Prostate gland (tissue), 2 donors: ENCODE data around the gene SMARCD1. TPM values are rescaled to one million over a fixed set of nuclear protein-coding genes. Genes with fewer than 3 reads are reported as not detected.

Experiments used
- DNase-seq: peaks from one replicate; pipeline ENCODE4 v3.0.0-alpha.2; 2019; ENCODE audit warnings: low spot score
- H3K27ac ChIP-seq, 2 donors: fragments of 200-600 bp; sonication (generic); 2 replicates each; pipeline ENCODE4 v1.5.1; 2017 to 2019
- H3K27me3 ChIP-seq: fragments of 200-600 bp; sonication (generic); replicated peaks from 2 replicates; pipeline ENCODE4 v1.5.1; 2019; ENCODE audit not compliant: insufficient read depth
- H3K36me3 ChIP-seq, 2 donors: fragments of 200-600 bp; sonication (generic); 1 replicate in 1 of 2; 2 replicates in 1 of 2; pipeline versions ENCODE4 v1.5.1 to v1.8.1; 2017 to 2019
- H3K4me1 ChIP-seq: fragments of 200-600 bp; sonication (generic); replicated peaks from 2 replicates; pipeline ENCODE4 v1.5.1; 2019
- H3K4me3 ChIP-seq, 2 donors: fragments of 200-600 bp; sonication (generic); 2 replicates each; pipeline ENCODE4 v1.5.1; 2017 to 2019
- H3K9me3 ChIP-seq: fragments of 200-600 bp; sonication (generic); 2 replicates; pipeline ENCODE4 v1.5.1; 2017
- CTCF ChIP-seq, 4 experiments: fragments of 200-600 bp in 2 of 4; fragments of 450-650 bp in 2 of 4; sonication (generic) in 2 of 4; IDR thresholded peaks; 1 replicate in 3 of 4; 2 replicates in 1 of 4; pipeline ENCODE4 v1.5.1; 2016 to 2019; ENCODE audit warnings: antibody characterized with exemption in 4 of 4, mild to moderate bottlenecking in 2 of 4, moderate library complexity in 2 of 4
- POLR2A ChIP-seq: fragments of 450-650 bp; IDR thresholded peaks from one replicate; pipeline ENCODE4 v1.6.1; 2016; ENCODE audit warnings: antibody characterized with exemption, mild to moderate bottlenecking
- POLR2AphosphoS5 ChIP-seq: sonication (generic); formaldehyde crosslinking; IDR thresholded peaks from one replicate; pipeline ENCODE4 v1.6.1; 2017; ENCODE audit warnings: antibody characterized with exemption
- WGBS: methylation state at CpG from one replicate; pipeline ENCODE4 v1.1.5; 2018; 5-methylcytosine and 5-hydroxymethylcytosine counted together
- intact Hi-C: fragments of 100-400 bp; cut with DNase I; formaldehyde crosslinking; loops from one replicate; pipeline ENCODE4 v1.14.2; 2022
- total RNA-seq, 2 donors: library from RNA; depleted of rRNA; stranded (reverse); fragments of >200 nt; gene quantifications; one replicate each; pipeline ENCODE4 v1.1.0, GENCODE V29; 2016

Gene SMARCD1
- total RNA-seq, 2 donors from 2014 or later: 72.9 to 90.1 TPM

GRCh38 chr12:50105913-50106450, 20.8 kb downstream of the SMARCD1 start:
- Histone ChIP-seq H3K27me3 (no peaks in the 10 kb centered on the region), H3K4me1 (peaks cover 5% of the 10 kb centered on the region), H3K9me3 (no peaks in the 10 kb centered on the region), H3K27ac (no peak overlapping the region), H3K36me3 (no peaks in the 10 kb centered on the region), H3K4me3 (no peak overlapping the region)
- TF ChIP-seq CTCF (IDR thresholded peaks at IDR 0.05): no peak
- TF ChIP-seq POLR2AphosphoS5: no peak
- no peak for TF ChIP-seq POLR2A
- DNase-seq: no peak
- 96% methylated on average over 12 of the region's 12 CpGs for WGBS
- intact Hi-C loops: loop anchor here (10.0 kb wide), 1 partner anchor 209 kb away; no protein-coding TSS in a partner anchor

- no peaks in the 10 kb centered on the region for H3K27me3 ChIP-seq
- H3K4me3 ChIP-seq: no peak overlapping the region
- no peak overlapping the region for H3K27ac ChIP-seq
- H3K9me3 ChIP-seq: no peaks in the 10 kb centered on the region
- 82% methylated on average over 3 of the region's 3 CpGs for WGBS
- intact Hi-C loops: loop anchor here (10.0 kb wide), 1 partner anchor 208 kb away; no protein-coding TSS in a partner anchor
- H3K4me1 ChIP-seq: peaks cover 5% of the 10 kb centered on the region
- H3K36me3 ChIP-seq: no peaks in the 10 kb centered on the region
- TF ChIP-seq POLR2AphosphoS5 (no peak), POLR2A (no peak), CTCF (IDR thresholded peaks at IDR 0.05) (no peak)
- DNase-seq: no peak
Measured at GRCh38 chr12:50106907-50107306, 21.8 kb downstream of the SMARCD1 start.

GRCh38 chr12:50107416-50108268, 22.5 kb downstream of the SMARCD1 start:
- intact Hi-C loops: loop anchor here (10.0 kb wide), 1 partner anchor 207 kb away; no protein-coding TSS in a partner anchor
- Histone ChIP-seq H3K27ac (no peak overlapping the region), H3K36me3 (no peaks in the 10 kb centered on the region), H3K27me3 (no peaks in the 10 kb centered on the region), H3K4me1 (peaks cover 5% of the 10 kb centered on the region), H3K9me3 (no peaks in the 10 kb centered on the region), H3K4me3 (no peak overlapping the region)
- TF ChIP-seq POLR2A (no peak), CTCF (IDR thresholded peaks at IDR 0.05) (no peak), POLR2AphosphoS5 (no peak)
- WGBS: 94% methylated on average over 17 of the region's 17 CpGs
- no peak for DNase-seq

GRCh38 chr12:50109319-50109718, 24.2 kb downstream of the SMARCD1 start:
- intact Hi-C loops: loop anchor here (10.0 kb wide), 1 partner anchor 205 kb away; no protein-coding TSS in a partner anchor
- Histone ChIP-seq H3K4me3 (no peak overlapping the region), H3K27me3 (no peaks in the 10 kb centered on the region), H3K9me3 (no peaks in the 10 kb centered on the region), H3K4me1 (no peaks in the 10 kb centered on the region), H3K27ac (no peak overlapping the region), H3K36me3 (no peaks in the 10 kb centered on the region)
- 97% methylated on average over 3 of the region's 3 CpGs for WGBS
- no peak for DNase-seq
- no peak for TF ChIP-seq CTCF (IDR thresholded peaks at IDR 0.05)
- TF ChIP-seq POLR2AphosphoS5: no peak
- TF ChIP-seq POLR2A: no peak
